HL-60 (cell line): ENCODE results near the gene NRXN3.

Experiments used
- TF ChIP-seq, protein P1 (sequence below): IDR thresholded peaks from one replicate; pipeline ENCODE4 v1.5.1; 2011; ENCODE audit warnings: low read length, control low read depth, inconsistent platforms; ENCODE audit not compliant: insufficient read depth
- TF ChIP-seq, protein P2 (sequence below): IDR thresholded peaks from 2 replicates; pipeline ENCODE4 v1.6.1; 2012; ENCODE audit warnings: low read depth; ENCODE audit not compliant: insufficient replicate concordance

DNA sequence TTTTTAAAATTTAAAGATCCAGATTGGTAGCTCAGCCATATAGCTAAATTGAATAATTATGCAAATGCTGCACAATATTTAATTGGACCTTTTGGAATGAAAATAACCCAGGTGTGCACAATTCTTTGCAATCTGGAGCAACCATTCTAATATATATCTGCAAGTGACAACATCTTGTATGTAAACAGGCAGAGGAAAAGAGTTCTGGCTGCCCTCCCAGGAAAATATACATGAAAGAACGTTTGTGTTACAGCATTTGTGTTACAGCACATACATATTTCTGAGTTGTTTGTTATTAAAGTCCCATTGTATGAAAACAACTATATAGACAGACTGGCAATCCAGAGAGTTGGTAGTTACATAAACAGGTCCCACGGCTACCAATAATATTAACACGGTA lies 1663.6 kb downstream of the NRXN3 start:
- TF ChIP-seq, protein P1, sequence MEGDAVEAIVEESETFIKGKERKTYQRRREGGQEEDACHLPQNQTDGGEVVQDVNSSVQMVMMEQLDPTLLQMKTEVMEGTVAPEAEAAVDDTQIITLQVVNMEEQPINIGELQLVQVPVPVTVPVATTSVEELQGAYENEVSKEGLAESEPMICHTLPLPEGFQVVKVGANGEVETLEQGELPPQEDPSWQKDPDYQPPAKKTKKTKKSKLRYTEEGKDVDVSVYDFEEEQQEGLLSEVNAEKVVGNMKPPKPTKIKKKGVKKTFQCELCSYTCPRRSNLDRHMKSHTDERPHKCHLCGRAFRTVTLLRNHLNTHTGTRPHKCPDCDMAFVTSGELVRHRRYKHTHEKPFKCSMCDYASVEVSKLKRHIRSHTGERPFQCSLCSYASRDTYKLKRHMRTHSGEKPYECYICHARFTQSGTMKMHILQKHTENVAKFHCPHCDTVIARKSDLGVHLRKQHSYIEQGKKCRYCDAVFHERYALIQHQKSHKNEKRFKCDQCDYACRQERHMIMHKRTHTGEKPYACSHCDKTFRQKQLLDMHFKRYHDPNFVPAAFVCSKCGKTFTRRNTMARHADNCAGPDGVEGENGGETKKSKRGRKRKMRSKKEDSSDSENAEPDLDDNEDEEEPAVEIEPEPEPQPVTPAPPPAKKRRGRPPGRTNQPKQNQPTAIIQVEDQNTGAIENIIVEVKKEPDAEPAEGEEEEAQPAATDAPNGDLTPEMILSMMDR = no peak
- TF ChIP-seq, protein P2, sequence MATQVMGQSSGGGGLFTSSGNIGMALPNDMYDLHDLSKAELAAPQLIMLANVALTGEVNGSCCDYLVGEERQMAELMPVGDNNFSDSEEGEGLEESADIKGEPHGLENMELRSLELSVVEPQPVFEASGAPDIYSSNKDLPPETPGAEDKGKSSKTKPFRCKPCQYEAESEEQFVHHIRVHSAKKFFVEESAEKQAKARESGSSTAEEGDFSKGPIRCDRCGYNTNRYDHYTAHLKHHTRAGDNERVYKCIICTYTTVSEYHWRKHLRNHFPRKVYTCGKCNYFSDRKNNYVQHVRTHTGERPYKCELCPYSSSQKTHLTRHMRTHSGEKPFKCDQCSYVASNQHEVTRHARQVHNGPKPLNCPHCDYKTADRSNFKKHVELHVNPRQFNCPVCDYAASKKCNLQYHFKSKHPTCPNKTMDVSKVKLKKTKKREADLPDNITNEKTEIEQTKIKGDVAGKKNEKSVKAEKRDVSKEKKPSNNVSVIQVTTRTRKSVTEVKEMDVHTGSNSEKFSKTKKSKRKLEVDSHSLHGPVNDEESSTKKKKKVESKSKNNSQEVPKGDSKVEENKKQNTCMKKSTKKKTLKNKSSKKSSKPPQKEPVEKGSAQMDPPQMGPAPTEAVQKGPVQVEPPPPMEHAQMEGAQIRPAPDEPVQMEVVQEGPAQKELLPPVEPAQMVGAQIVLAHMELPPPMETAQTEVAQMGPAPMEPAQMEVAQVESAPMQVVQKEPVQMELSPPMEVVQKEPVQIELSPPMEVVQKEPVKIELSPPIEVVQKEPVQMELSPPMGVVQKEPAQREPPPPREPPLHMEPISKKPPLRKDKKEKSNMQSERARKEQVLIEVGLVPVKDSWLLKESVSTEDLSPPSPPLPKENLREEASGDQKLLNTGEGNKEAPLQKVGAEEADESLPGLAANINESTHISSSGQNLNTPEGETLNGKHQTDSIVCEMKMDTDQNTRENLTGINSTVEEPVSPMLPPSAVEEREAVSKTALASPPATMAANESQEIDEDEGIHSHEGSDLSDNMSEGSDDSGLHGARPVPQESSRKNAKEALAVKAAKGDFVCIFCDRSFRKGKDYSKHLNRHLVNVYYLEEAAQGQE = no peak
